ENCODE measurements around the gene CDKN2A.

DNA sequence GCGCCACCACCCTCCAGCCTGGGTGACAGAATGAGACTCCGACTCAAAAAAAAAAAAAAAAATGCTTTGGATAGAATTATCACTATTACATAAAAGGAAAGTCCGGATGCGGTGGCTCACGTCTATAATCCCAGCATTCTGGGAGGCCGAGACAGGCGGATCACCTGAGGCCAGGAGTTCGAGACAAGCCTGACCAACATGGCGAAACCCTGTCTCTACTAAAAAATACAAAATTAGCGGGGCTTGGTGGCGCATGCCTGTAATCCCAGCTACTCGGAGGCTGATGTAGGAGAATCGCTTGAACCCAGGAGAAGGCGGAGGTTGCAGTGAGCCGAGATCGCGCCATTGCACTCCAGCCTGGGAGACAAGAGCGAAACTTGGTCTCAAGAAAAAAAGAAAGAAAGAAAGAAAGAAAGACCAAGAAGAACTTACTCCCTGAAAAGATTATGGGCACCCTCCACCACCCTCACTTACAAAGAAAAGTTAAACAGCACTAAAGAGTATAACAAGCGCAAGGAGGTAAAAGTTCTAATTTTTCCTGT, 17.8 kb downstream of the CDKN2A start:
- TF ChIP-seq, protein P1, sequence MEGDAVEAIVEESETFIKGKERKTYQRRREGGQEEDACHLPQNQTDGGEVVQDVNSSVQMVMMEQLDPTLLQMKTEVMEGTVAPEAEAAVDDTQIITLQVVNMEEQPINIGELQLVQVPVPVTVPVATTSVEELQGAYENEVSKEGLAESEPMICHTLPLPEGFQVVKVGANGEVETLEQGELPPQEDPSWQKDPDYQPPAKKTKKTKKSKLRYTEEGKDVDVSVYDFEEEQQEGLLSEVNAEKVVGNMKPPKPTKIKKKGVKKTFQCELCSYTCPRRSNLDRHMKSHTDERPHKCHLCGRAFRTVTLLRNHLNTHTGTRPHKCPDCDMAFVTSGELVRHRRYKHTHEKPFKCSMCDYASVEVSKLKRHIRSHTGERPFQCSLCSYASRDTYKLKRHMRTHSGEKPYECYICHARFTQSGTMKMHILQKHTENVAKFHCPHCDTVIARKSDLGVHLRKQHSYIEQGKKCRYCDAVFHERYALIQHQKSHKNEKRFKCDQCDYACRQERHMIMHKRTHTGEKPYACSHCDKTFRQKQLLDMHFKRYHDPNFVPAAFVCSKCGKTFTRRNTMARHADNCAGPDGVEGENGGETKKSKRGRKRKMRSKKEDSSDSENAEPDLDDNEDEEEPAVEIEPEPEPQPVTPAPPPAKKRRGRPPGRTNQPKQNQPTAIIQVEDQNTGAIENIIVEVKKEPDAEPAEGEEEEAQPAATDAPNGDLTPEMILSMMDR (conservative IDR thresholded peaks at IDR 0.05; ENCODE audit: low read depth, low read length) = no peak
- no peak for TF ChIP-seq EZH2phosphoT487 (IDR thresholded peaks at IDR 0.05; ENCODE audit: borderline replicate concordance, low read length)
